ENCODE results near the gene LACTBL1.

LACTBL1 gene

DNA sequence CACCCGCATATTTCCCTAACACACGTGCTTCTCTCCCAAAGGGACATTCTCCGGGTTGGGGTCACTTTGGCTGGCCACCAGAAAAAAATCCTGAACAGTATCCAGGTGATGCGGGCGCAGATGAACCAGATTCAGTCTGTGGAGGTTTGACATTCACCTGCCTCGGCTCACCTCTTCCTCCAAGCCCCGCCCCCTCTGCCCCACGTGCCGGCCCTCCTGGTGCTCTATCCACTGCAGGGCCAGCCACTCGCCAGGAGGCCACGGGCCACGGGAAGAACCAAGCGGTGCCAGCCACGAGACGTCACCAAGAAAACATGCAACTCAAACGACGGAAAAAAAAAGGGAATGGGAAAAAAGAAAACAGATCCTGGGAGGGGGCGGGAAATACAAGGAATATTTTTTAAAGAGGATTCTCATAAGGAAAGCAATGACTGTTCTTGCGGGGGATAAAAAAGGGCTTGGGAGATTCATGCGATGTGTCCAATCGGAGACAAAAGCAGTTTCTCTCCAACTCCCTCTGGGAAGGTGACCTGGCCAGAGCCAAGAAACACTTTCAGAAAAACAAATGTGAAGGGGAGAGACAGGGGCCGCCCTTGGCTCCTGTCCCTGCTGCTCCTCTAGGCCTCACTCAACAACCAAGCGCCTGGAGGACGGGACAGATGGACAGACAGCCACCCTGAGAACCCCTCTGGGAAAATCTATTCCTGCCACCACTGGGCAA, 59.1 kb downstream of the LACTBL1 start:
- DNase-seq (ENCODE audit: low read depth in 2 of 3, low spot score in 1 of 3) = no peak

DNA sequence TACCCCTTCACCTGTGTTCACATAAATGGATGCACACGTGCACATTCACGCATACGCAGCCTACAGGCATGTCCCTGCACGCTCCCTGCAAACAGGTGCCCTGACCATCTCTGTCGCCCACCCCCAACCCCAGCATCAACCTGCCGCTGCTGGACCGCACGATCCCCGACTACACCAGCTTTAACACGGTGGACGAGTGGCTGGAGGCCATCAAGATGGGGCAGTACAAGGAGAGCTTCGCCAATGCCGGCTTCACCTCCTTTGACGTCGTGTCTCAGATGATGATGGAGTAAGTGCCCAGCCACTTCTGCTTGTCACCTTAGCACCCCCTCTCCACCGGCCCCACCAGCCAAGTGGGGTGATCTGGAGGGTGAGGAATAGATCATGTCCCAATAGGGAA, 60.4 kb downstream of the LACTBL1 start:
- DNase-seq (ENCODE audit: low read depth in 2 of 3, low spot score in 1 of 3) = no peak

DNA sequence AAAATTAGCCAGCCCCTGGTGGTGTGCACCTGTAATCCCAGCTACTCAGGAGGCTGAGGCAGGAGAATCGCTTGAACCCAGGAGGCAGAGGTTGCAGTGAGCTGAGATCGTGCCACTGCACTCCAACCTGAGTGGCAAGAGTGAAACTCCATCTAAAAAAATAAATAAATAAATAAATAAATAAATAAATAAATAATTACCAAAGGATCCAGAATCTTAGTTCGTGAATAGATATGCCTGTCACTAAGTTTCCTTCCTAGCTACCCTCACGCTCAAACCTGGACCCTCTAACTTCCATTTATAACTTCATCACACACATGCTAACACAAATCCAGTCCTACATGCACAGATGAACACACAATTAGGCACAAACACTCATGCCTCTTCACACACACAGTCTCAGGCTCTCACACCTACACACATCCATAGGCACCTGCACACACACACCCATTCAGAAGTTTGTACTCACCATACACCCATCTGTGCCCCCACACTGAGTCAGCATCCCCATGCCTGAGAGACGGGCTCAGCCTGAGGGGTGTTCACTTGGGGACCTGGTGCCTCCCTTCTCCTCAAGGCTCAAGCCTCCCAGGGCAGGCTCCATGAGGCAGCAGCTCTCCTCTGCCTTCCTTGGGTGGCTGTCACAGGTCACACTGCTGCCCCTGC, 61.5 kb downstream of the LACTBL1 start:
- DNase-seq (ENCODE audit: low read depth in 2 of 3, low spot score in 1 of 3) = no peak

DNA sequence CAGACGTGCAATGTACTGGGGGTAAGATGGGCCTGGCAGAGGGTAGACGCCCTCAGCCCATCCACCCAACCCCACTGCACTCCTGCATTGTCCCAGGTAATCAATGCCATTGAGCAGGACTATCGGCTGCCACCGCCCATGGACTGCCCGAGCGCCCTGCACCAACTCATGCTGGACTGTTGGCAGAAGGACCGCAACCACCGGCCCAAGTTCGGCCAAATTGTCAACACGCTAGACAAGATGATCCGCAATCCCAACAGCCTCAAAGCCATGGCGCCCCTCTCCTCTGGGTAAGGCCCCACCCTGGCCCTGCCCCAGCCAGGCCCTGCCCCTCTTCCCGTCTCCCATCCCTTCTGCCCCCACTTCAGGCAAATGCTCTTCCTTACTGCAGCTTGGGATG, 62.4 kb downstream of the LACTBL1 start:
- DNase-seq (ENCODE audit: low read depth in 2 of 3, low spot score in 1 of 3) = no peak

DNA sequence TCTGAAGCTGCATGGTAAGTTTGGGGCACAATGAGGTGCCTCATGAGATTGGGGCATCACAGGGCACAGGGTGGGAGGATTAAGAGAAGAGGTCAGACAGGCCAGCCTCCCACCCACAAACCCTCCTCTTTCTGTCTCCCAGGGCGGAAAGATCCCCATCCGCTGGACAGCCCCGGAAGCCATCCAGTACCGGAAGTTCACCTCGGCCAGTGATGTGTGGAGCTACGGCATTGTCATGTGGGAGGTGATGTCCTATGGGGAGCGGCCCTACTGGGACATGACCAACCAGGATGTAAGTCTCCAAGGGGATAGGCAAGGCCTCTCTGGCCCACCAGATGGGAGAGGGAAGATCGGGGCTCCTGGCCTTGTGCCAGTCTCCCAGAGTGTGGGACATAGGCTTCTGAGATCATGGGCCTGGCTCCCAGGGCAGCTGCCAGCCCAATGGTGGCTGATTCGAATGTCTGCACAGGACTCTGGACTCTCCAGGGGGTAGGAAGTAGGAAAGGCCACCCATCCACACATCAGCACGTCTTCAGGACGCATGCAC, 63.7 kb downstream of the LACTBL1 start:
- no peak for DNase-seq (ENCODE audit: low read depth in 2 of 3, low spot score in 1 of 3)

DNA sequence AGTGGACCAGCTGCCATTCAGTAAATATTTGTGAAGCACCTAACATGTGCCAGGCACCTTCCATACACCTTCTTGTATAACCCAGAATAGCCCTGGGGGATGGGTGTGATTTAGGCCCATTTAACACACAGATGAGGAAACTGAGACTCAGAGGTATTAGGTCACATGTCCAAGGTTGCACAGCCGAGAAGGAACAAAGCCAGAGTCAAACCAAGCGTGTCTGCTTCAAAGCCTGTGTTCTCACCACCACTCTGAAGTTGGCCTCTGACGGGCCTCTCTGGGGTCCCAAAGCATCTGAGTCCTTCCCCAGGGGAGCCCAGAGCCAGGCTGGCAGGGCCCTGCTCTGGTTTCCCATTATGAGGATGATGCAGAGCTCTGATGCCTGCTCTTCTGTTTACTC, 65.1 kb downstream of the LACTBL1 start:
- no peak for DNase-seq (ENCODE audit: low read depth in 2 of 3, low spot score in 1 of 3)

DNA sequence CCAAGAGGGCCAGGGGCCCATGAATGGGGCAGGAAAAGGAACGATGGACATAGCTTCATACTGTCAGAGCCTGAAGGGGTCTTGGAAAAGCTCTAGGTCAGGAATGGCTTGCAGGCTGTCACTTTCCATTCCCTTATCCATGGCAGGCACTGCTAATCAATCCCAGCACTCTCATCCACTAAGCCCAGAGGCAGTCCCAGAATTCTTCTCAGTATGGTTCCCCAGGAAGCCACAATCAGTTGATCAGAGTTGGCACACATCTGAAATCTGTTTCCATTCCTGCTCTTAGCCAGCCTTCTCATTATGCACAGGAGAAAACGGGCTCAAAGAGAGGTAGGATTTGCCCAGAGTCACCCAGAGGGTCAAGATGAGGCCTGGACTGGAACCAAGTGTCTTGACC, 65.7 kb downstream of the LACTBL1 start:
- no peak for DNase-seq (ENCODE audit: low read depth in 2 of 3, low spot score in 1 of 3)

DNA sequence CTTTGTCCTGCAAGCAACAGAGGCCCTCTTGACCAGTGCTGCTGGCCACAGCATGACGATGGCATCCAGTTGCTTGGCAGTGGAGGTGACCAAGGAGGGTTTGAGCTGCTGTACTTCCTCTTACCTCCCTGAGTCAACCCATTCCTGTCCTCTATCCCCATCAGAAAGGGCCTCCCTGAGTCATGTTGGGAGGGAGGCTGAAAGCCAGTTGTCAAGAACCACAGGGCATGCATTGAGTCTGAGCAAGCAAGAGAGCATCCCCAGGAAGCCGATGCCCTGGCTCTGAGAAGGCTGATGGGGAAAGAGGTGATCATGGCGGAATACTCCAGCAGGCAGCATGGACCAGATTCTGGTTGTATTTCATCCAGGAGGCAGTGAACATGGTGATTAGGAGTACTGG, 69.6 kb downstream of the LACTBL1 start:
- DNase-seq (ENCODE audit: low read depth in 2 of 3, low spot score in 1 of 3) = no peak
